ENCODE measurements around the gene PFKFB2. TPM values are rescaled to one million over a fixed set of nuclear protein-coding genes. Genes with fewer than 3 reads are reported as not detected.

The PFKFB2 gene
- total RNA-seq, 1 donor from 2014 or later, result 10.1 TPM

DNA sequence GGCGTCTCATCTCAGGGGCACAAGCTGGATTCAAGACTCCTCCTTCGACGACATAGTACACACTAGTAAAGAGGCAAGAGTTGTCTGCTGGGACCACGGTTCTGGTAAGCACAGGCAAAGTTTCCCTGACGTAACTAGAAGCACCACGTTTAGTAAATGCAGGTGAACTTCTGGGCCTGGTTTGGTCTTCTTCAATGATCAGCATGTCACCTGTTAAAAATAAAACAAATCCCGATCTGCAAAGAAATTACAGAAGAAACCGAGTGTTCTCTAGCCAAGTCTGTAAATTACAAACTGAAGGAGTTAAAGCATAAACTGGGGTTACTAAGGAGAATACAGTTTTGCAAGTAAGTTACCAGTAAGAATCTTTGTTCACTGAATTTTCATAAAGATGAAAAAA, 3.6 kb upstream of the PFKFB2 start:
- intact Hi-C loops (cut with micrococcal nuclease), result no loop called here
- DNase-seq (no peak), ATAC-seq (ENCODE audit: low read depth) (no peak)
- Mint-ChIP-seq H3K27me3 (no peaks in the 10 kb centered on the region), H3K4me3 (peak overlapping the region; percentile 98), H3K36me3 (ENCODE audit: low read depth) (peaks cover 52% of the 10 kb centered on the region), H3K4me1 (peaks cover 64% of the 10 kb centered on the region), H3K9me3 (no peaks in the 10 kb centered on the region), H3K27ac (no peak overlapping the region)
- TF ChIP-seq, protein P1, sequence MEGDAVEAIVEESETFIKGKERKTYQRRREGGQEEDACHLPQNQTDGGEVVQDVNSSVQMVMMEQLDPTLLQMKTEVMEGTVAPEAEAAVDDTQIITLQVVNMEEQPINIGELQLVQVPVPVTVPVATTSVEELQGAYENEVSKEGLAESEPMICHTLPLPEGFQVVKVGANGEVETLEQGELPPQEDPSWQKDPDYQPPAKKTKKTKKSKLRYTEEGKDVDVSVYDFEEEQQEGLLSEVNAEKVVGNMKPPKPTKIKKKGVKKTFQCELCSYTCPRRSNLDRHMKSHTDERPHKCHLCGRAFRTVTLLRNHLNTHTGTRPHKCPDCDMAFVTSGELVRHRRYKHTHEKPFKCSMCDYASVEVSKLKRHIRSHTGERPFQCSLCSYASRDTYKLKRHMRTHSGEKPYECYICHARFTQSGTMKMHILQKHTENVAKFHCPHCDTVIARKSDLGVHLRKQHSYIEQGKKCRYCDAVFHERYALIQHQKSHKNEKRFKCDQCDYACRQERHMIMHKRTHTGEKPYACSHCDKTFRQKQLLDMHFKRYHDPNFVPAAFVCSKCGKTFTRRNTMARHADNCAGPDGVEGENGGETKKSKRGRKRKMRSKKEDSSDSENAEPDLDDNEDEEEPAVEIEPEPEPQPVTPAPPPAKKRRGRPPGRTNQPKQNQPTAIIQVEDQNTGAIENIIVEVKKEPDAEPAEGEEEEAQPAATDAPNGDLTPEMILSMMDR (IDR thresholded peaks at IDR 0.05), result no peak
- POLR2A ChIA-PET, result interaction anchor here (0.8 to 1.6 kb wide), 3 partner anchors 17 to 450 kb away, joined by 3 to 5 read pairs (median 4); partner anchors contain the start of genes C1orf116 and EIF2D
- CTCF ChIA-PET, result interaction anchor here (0.8 to 3.0 kb wide), 12 partner anchors 8 to 453 kb away, joined by 3 to 26 read pairs (median 5); partner anchors contain the start of genes CR1 and CR2

DNA sequence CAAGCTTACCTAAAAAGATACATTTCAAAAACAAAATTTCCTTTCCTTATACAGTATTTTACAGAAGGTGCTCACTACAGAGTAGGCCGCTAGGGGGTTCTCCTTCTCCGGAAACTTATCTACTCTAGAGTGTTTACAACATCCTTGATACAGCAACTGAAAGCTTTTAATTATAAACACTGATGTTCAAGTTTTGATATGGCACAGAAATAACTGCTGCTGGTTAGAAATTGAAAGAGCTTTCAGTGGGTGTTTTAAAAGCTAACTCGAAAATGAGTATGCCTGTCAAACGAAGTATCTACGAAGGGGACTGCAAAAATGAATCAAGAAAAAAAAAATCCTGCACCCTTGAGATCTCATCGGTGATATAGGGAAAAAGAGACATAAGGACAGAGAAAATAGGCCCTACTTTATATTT, 3.1 kb upstream of the PFKFB2 start:
- H3K27me3 Mint-ChIP-seq, result no peaks in the 10 kb centered on the region
- POLR2A ChIA-PET, result interaction anchor here (0.8 to 1.6 kb wide), 3 partner anchors 18 to 449 kb away, joined by 3 to 5 read pairs (median 4); partner anchors contain the start of genes C1orf116 and EIF2D
- peaks cover 67% of the 10 kb centered on the region for H3K4me1 Mint-ChIP-seq
- intact Hi-C loops (cut with micrococcal nuclease), result loop anchor here (1.0 to 5.0 kb wide), 5 partner anchors 27 to 449 kb away; partner anchors contain the start of genes EIF2D and FCMR
- peaks cover 48% of the 10 kb centered on the region for H3K36me3 Mint-ChIP-seq (ENCODE audit: low read depth)
- no peaks in the 10 kb centered on the region for H3K9me3 Mint-ChIP-seq
- DNase-seq, result no peak
- TF ChIP-seq, protein P1 (IDR thresholded peaks at IDR 0.05), result peak; percentile 55
- H3K4me3 Mint-ChIP-seq, result peak overlapping the region; percentile 98
- CTCF ChIA-PET, result interaction anchor here (0.7 to 3.0 kb wide), 14 partner anchors 9 to 452 kb away, joined by 3 to 26 read pairs (median 4); partner anchors contain the start of genes CR1 and CR2
- ATAC-seq (ENCODE audit: low read depth), result peak; percentile 16
- H3K27ac Mint-ChIP-seq, result peak overlapping the region; percentile 92

DNA sequence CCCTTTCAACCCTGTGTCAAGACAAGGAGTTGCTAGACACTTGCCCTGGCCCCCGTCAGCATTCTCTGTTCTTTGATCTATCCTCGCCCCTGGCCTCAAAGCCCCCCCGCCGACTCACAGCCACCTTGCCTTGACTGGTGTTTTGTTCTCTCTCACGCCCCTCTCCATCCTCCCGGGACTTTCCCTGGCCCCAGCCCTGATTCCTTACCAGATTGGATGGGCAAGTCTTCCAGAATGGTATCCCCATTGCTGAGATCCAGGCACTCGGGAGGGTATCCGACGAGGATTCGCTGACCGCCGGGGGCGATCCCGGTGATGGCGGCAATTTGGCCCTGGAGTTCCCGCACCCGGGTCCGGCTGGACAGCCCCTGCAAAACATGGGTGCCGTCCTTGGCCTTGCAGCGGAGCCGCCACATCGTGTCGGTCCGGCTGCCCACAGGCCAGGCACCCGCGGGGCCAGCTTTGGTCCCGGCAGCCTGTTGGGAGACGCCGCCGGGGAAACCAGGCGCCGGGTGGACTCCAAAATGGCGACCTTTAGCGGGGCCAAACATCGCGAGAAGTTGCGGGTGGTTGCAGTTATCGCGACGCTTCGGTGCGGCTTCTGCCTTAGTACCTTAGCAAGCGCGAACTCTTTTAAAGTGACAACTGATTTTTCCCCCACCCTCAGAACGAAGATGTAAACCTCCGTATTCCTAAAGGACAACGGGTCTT, 2.4 kb upstream of the PFKFB2 start:
- POLR2A ChIA-PET, result interaction anchor here (0.6 to 1.6 kb wide), 4 partner anchors 18 to 449 kb away, joined by 3 to 5 read pairs (median 4); partner anchors contain the start of genes C1orf116 and EIF2D
- peaks cover 71% of the 10 kb centered on the region for H3K4me1 Mint-ChIP-seq
- no peaks in the 10 kb centered on the region for H3K27me3 Mint-ChIP-seq
- H3K27ac Mint-ChIP-seq, result peak overlapping the region; percentile 92
- DNase-seq, result peak; percentile 74
- H3K36me3 Mint-ChIP-seq (ENCODE audit: low read depth), result peaks cover 46% of the 10 kb centered on the region
- peak; percentile 51 for ATAC-seq (ENCODE audit: low read depth)
- TF ChIP-seq, protein P1 (IDR thresholded peaks at IDR 0.05), result no peak
- intact Hi-C loops (cut with micrococcal nuclease), result loop anchor here (1.0 to 5.0 kb wide), 5 partner anchors 27 to 449 kb away; partner anchors contain the start of genes EIF2D and FCMR
- no peaks in the 10 kb centered on the region for H3K9me3 Mint-ChIP-seq
- CTCF ChIA-PET, result interaction anchor here (0.7 to 3.0 kb wide), 13 partner anchors 8 to 451 kb away, joined by 3 to 26 read pairs (median 4); partner anchors contain the start of genes CR1 and CR2
- H3K4me3 Mint-ChIP-seq, result peak overlapping the region; percentile 98

DNA sequence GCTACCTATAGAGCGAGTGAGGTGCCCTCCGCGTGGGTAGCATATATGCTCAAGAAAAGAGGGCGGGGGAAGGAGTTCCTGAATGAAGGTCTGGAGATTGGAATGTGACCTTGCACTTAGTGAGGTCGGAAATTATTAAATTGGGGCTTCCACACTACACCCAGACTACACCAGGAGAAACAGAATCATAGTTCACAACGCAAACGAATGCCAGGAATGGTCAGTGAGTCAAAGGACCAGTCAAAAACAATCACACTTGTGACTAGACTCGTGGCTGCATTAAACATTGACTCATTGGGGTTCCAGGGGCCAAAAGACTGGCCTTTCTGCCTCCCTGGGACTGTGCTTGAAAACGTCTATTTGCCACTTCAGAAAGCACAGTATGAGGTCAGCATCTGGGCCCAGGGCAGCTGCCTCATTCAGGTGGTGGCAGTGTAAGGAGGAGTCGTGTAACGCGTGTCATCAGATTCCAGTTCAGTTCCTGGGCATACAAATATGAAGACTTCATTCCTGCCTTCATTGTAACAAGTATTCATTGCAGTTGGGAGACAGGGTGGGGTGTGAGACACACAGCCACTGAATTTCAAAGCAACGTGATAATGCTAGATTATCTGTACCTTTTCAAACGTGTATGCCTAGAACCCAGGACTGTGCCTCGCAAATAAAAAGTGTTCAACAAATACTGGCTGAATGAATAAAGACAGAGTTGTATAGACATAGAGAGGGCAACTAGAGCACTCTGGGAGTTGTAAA, 1.7 kb upstream of the PFKFB2 start, which contains the start of gene YOD1:
TSS of gene YOD1 (minus strand) at position 18 of the 753 bp plus-strand sequence. CDS start 178 bp downstream, outside the sequence.
- POLR2A ChIA-PET, result no interaction called here
- Mint-ChIP-seq H3K9me3 (no peaks in the 10 kb centered on the region), H3K4me3 (peak within 1 kb of the TSS; percentile 98), H3K27ac (peak within 1 kb of the TSS; percentile 92), H3K4me1 (peaks cover 68% of the 10 kb centered on the region), H3K27me3 (no peaks in the 10 kb centered on the region), H3K36me3 (ENCODE audit: low read depth) (peaks cover 40% of the 10 kb centered on the region)
- TF ChIP-seq, protein P1 (IDR thresholded peaks at IDR 0.05), result no peak
- intact Hi-C loops (cut with micrococcal nuclease), result loop anchor here (5.0 kb wide), 2 partner anchors 129 to 439 kb away; partner anchors contain the start of genes EIF2D and FCMR
- CTCF ChIA-PET, result interaction anchor here (2.8 kb wide), 1 partner anchor 354 kb away, joined by 14 read pairs; no protein-coding TSS in a partner anchor
- ATAC-seq (ENCODE audit: low read depth) (no peak), DNase-seq (no peak)

All from activated B cell treated with CpG ODN at 0.5 μM for 24 hours (primary cell).